ENCODE measurements around the gene RXFP4.

Gene RXFP4

GRCh38 chr1:155961937-155962336 is 20.5 kb downstream of the RXFP4 start:
- no peak for FAIRE-seq

- FAIRE-seq, result no peak
These were observed 21.3 kb downstream of the RXFP4 start for GRCh38 chr1:155962599-155963211.

GRCh38 chr1:155964193-155964592 is 22.8 kb downstream of the RXFP4 start:
- no peak for FAIRE-seq

- no peak for FAIRE-seq
These were observed 24.7 kb downstream of the RXFP4 start for GRCh38 chr1:155966135-155966534.

GRCh38 chr1:155966750-155967149 is 25.3 kb downstream of the RXFP4 start:
- no peak for FAIRE-seq

GRCh38 chr1:155967341-155968050 is 26.1 kb downstream of the RXFP4 start:
- FAIRE-seq, result no peak

- FAIRE-seq, result no peak
These were observed 26.6 kb downstream of the RXFP4 start for GRCh38 chr1:155968051-155968400.

- FAIRE-seq, result no peak
These were observed 27.2 kb downstream of the RXFP4 start for GRCh38 chr1:155968670-155969069.

- no peak for FAIRE-seq
These were observed 27.9 kb downstream of the RXFP4 start for GRCh38 chr1:155969377-155969791.

GRCh38 chr1:155970531-155971167 is 29.2 kb downstream of the RXFP4 start:
- no peak for FAIRE-seq

- no peak for FAIRE-seq
These were observed 30.7 kb downstream of the RXFP4 start for GRCh38 chr1:155971910-155972809.

GRCh38 chr1:155973723-155974122 is 32.3 kb downstream of the RXFP4 start:
- FAIRE-seq, result no peak

GRCh38 chr1:155974208-155975115 is 33.0 kb downstream of the RXFP4 start:
- no peak for FAIRE-seq

GRCh38 chr1:155975375-155976061 is 34.1 kb downstream of the RXFP4 start:
- FAIRE-seq, result no peak

GRCh38 chr1:155976062-155976912 is 34.8 kb downstream of the RXFP4 start:
- FAIRE-seq, result no peak

- no peak for FAIRE-seq
These were observed 35.7 kb downstream of the RXFP4 start for GRCh38 chr1:155976913-155977689.

- no peak for FAIRE-seq
These were observed 36.4 kb downstream of the RXFP4 start for GRCh38 chr1:155977690-155978324.

- no peak for FAIRE-seq
These were observed 37.0 kb downstream of the RXFP4 start, which contains the start of gene ARHGEF2 for GRCh38 chr1:155978325-155978972. ARHGEF2 (minus strand) TSS chr1:155978547; CDS start chr1:155978427, 120 bp downstream.

Measured in TTC549 (cell line).